ENCODE data around the gene PNMA6E. TPM values are rescaled to one million over a fixed set of nuclear protein-coding genes. Genes with fewer than 3 reads are reported as not detected.

The PNMA6E gene
- polyA plus RNA-seq, 1 donor from 2014 or later, result not detected

- Histone ChIP-seq H3K4me3 (ENCODE audit: low read length) (no peak overlapping the region), H3K4me2 (ENCODE audit: low read length) (no peak overlapping the region), H4K20me1 (ENCODE audit: insufficient read depth) (no peaks in the 10 kb centered on the region), H3K79me2 (replicated peaks; ENCODE audit: insufficient read depth, low read length) (no peaks in the 10 kb centered on the region), H3K9ac (ENCODE audit: low read length) (no peak overlapping the region), H3K27ac (ENCODE audit: low read length) (no peak overlapping the region), H3K9me2 (ENCODE audit: insufficient read depth, low read length) (no peaks in the 10 kb centered on the region), H3F3A (ENCODE audit: insufficient read depth, low read length, poor library complexity, severe bottlenecking) (no peaks in the 10 kb centered on the region), H3K9me3 (ENCODE audit: low read length) (no peaks in the 10 kb centered on the region), H3K27me3 (ENCODE audit: insufficient read depth, low read depth, low read length) (no peaks in the 10 kb centered on the region), H2AFZ (ENCODE audit: low read depth, low read length) (no peak overlapping the region), H3K36me3 (ENCODE audit: insufficient read depth, low read length) (no peaks in the 10 kb centered on the region)
- TF ChIP-seq REST (IDR thresholded peaks at IDR 0.05; ENCODE audit: borderline replicate concordance) (no peak), EP300 (conservative IDR thresholded peaks at IDR 0.05; ENCODE audit: poor library complexity, severe bottlenecking) (no peak), RAD21 (conservative IDR thresholded peaks at IDR 0.05) (no peak), MXI1 (conservative IDR thresholded peaks at IDR 0.05; ENCODE audit: poor library complexity, severe bottlenecking) (no peak)
Observed at GRCh38 chrX:153348421-153348820, 52.7 kb downstream of the PNMA6E start.

- Histone ChIP-seq H3F3A (ENCODE audit: insufficient read depth, low read length, poor library complexity, severe bottlenecking) (no peaks in the 10 kb centered on the region), H3K4me3 (ENCODE audit: low read length) (no peak overlapping the region), H3K36me3 (ENCODE audit: insufficient read depth, low read length) (no peaks in the 10 kb centered on the region), H2AFZ (ENCODE audit: low read depth, low read length) (no peak overlapping the region), H3K9me3 (ENCODE audit: low read length) (no peaks in the 10 kb centered on the region), H3K4me2 (ENCODE audit: low read length) (no peak overlapping the region), H4K20me1 (ENCODE audit: insufficient read depth) (no peaks in the 10 kb centered on the region), H3K79me2 (replicated peaks; ENCODE audit: insufficient read depth, low read length) (no peaks in the 10 kb centered on the region), H3K9me2 (ENCODE audit: insufficient read depth, low read length) (no peaks in the 10 kb centered on the region), H3K9ac (ENCODE audit: low read length) (no peak overlapping the region), H3K27me3 (ENCODE audit: insufficient read depth, low read depth, low read length) (no peaks in the 10 kb centered on the region), H3K27ac (ENCODE audit: low read length) (no peak overlapping the region)
- TF ChIP-seq TAF1 (IDR thresholded peaks at IDR 0.05; ENCODE audit: low read depth) (no peak), SMC3 (conservative IDR thresholded peaks at IDR 0.05; ENCODE audit: poor library complexity) (no peak), EP300 (conservative IDR thresholded peaks at IDR 0.05; ENCODE audit: poor library complexity, severe bottlenecking) (no peak), EZH2 (IDR thresholded peaks at IDR 0.05; ENCODE audit: borderline replicate concordance, insufficient read depth, low read length, poor library complexity, severe bottlenecking) (no peak), POLR2AphosphoS5 (IDR thresholded peaks at IDR 0.05) (no peak)
Observed at GRCh38 chrX:153347530-153347929, 53.6 kb downstream of the PNMA6E start.

Small RNA genes lying within 50 kb of the gene (small RNA-seq; reads per million reads assigned to genes)
- gene AC152007.1, result 0 reads per million in 3 experiments
- 0 reads per million in 3 experiments for gene RN7SL667P

Other genes with a start within 250 kb of the PNMA6E start
- gene MAGEA1, start 222.1 kb downstream of the PNMA6E start, polyA plus RNA-seq, result not detected in 2 replicates
- gene PNMA6F, start 79.6 kb downstream of the PNMA6E start, polyA plus RNA-seq, result 0.77 and 1.7 TPM in 2 replicates
- 5.8 and 6.0 TPM in 2 replicates for gene ZNF275, start 67.2 kb downstream of the PNMA6E start, polyA plus RNA-seq
- gene ZFP92, start 10.1 kb upstream of the PNMA6E start, polyA plus RNA-seq, result 0.06 TPM in 1 of 2 replicates, not detected in the other
- gene TREX2, start 44.7 kb upstream of the PNMA6E start, polyA plus RNA-seq, result not detected in 2 replicates
- gene HAUS7, start 69.2 kb upstream of the PNMA6E start, polyA plus RNA-seq, result 27.7 and 32.5 TPM in 2 replicates
- gene BGN, start 93.6 kb upstream of the PNMA6E start, polyA plus RNA-seq, result not detected in 2 replicates
- gene ATP2B3, start 116.3 kb upstream of the PNMA6E start, polyA plus RNA-seq, result 4.4 and 5.3 TPM in 2 replicates
- gene CCNQ, start 197.8 kb upstream of the PNMA6E start, polyA plus RNA-seq, result 61.2 and 70.7 TPM in 2 replicates
- 0.94 and 3.2 TPM in 2 replicates for gene DUSP9, start 245.9 kb upstream of the PNMA6E start, polyA plus RNA-seq